GM18508 (cell line): ENCODE results near the gene SOS1.

Experiments
- ATAC-seq: cut with Tn5 transposase; IDR thresholded peaks from one replicate; pipeline ENCODE4 v1.9.1; 2021; ENCODE audit warnings: moderate number of reproducible peaks; ENCODE audit not compliant: insufficient read depth, unreplicated experiment

Gene SOS1

DNA sequence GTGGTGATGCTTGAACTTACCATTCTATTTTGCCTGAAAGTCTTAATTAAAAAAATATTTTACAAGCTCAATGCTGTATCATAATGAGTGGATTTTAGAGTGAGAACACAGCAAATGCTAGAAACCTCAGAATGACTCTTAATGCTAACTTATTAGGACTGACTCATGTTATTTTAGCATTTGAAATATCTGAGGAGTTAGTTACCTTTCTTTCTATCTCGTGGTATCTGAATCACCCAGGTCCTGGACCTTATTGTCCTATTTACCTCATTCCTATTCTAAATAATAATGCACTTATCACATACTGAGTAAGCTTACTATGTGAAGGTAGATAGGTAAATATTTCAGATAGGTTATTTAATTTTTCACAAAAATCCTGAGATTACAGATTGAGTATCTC lies 70.7 kb downstream of the SOS1 start:
- no peak for ATAC-seq

GRCh38 chr2:39039072-39039471 lies 81.8 kb downstream of the SOS1 start:
- ATAC-seq, result no peak

GRCh38 chr2:39033980-39034379 lies 86.9 kb downstream of the SOS1 start:
- no peak for ATAC-seq

- ATAC-seq, result no peak
These were observed 93.4 kb downstream of the SOS1 start for GRCh38 chr2:39027421-39027820.

DNA sequence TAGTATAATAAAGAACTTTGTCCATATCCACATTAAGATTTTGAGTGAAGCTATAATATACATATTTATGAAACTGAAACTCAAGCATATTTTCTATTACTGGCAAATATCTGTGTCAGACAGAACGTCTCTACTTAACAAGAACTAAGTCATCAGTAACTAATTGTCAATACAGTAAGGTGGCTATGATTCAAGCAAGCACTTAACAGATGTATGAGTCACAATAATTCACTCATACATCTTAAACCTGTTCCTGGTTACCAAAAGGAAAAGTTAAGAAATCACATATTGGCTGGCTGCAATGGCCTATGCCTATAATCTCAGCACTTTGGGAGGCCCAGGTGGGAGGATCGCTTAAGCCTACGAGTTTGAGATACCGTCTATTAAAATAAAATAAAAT lies 96.0 kb downstream of the SOS1 start:
- ATAC-seq, result no peak

GRCh38 chr2:39023649-39024048 lies 97.2 kb downstream of the SOS1 start:
- no peak for ATAC-seq

DNA sequence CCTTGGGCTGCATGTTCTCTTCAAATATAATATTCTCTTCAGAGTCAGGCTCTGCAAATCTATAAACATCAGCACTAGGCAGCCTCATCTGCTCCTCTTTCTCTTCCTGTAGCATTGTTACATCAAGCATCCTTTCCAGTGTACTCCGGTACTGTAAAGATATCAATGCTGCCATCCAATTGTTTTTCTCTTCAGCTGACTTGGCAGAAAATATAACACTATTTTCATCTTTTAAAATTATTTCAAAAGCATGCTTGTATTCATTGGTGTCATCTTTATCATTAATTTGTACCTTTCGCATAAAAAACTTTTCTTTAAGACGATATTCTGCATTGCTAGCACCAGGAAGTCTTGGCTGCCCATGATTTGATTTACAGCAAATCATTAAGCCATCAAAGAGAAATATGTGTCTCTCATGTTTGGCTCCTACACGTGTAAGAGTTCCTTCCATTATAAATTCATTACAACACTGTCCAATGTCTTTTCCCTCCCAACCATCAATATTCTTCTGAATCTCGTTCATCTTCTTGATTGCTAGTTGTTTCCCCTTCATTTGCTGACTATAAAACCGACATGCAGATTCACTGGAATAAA lies 98.1 kb downstream of the SOS1 start:
- ATAC-seq, result no peak

DNA sequence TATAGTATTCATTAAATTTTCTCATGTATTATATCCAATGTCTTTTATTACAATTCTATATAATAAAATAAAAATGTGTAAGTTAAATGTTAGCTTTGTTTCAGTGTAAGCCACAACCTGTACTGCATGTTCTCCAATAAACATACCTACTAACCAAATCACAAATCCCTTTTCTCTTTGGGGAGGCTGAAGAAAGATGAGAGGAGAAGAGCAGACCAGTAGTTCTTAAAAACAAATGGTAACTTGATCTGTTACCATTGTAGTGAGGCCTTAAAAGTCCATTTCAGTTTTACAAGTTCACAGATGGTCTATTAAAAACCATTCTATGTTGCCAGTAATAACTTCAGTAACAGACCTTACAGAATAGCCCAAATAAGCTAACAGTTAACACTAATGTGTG lies 100.5 kb downstream of the SOS1 start:
- no peak for ATAC-seq

- ATAC-seq, result no peak
These were observed 102.2 kb downstream of the SOS1 start for GRCh38 chr2:39018638-39019037.

- no peak for ATAC-seq
These were observed 103.5 kb downstream of the SOS1 start for GRCh38 chr2:39017334-39017733.

DNA sequence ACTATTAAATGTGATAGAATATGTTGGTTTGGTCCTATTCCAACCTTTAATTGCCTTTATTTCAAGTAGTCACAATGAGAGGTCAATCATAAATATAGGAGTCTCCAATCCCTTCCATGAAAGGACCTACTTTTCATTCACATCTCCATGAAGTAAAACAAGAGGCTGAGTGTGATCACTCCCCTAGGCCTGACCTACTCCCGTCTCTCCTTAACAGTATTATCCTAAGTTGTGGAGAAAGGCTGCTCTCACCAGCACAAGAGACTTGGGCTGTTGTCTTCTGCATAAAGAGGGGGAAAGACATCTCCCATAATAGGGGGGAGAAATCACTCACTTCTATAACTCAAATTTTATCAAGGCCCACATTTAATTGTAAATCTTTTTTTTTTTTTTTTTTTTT lies 105.4 kb downstream of the SOS1 start:
- ATAC-seq, result no peak

DNA sequence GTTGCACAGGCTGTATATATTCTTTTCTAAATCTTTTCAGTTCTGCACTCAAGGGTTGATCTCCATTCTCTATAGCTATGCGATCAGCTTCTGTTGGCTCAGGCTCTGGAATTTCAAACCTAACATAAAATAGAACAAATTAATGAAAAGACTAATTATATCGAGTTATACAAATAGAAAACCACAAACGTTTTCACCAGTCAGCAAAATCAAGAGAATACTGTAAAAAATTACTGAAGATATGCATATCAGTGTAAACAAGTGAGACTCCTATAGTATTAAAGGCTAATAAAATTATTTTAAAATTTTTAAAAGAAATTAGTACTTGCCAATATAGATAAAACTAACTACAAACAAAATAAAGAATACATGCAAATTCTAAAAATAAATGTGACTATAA lies 107.0 kb downstream of the SOS1 start:
- no peak for ATAC-seq

DNA sequence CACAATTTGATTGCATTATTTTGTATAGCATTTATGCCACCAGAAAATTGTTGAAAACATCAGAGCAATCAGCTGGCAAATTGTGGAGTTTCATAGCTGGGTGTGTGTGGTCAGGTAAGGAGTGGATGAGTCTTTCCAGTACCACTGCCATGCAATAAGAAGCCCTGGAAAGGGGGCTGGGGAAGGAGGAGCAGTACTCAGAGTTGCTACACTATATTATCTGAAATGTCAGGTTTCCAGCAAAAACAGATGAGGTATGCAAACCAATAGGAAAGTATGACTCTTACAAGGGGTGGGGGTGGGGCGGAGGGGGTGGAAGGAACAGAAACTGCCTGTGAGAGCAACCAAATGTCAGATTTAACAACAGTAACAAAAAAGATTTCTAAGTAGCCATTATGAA lies 112.2 kb downstream of the SOS1 start:
- no peak for ATAC-seq

- no peak for ATAC-seq
These were observed 112.9 kb downstream of the SOS1 start for GRCh38 chr2:39007875-39008504.

GRCh38 chr2:39000552-39000951 lies 120.3 kb downstream of the SOS1 start:
- no peak for ATAC-seq

DNA sequence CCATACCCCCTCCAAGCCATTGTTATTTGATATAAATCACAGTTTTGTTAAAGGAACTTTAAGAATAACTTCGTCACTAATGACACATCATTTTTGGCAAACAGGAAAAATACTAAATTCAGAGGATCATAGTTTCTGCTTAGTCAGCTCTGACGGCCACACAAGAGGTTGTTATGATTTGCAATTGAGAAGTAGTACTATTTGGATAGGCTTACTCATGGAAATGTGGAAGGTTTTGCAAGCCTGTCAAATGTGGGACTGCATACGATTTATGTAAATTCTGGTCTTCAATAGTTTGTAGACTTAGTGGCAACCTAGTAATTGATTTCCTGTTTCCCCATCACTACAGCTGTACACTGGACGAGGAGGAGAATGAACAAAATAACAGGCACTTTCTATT lies 123.1 kb downstream of the SOS1 start:
- ATAC-seq, result no peak

GRCh38 chr2:38991899-38992298 lies 129.0 kb downstream of the SOS1 start:
- ATAC-seq, result no peak

GRCh38 chr2:38988716-38989115 lies 132.1 kb downstream of the SOS1 start:
- ATAC-seq, result no peak

DNA sequence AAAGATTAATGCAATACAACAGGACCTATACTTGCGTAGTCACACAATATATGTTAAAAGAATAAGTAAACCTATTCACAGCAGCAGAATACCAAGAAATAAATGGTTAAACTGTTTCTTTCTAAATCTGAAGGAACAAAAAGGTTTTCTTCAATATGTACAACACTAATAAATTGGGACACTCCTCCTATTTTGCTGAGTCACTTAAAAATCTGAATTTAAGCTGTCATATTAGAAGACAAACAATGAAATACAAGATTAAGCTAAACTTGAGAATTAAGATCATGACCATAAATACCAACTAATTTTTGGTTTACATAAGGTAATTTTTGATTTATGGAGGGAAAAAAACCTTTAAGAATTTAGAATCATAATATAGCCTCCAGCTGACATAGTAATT lies 138.4 kb downstream of the SOS1 start:
- no peak for ATAC-seq

DNA sequence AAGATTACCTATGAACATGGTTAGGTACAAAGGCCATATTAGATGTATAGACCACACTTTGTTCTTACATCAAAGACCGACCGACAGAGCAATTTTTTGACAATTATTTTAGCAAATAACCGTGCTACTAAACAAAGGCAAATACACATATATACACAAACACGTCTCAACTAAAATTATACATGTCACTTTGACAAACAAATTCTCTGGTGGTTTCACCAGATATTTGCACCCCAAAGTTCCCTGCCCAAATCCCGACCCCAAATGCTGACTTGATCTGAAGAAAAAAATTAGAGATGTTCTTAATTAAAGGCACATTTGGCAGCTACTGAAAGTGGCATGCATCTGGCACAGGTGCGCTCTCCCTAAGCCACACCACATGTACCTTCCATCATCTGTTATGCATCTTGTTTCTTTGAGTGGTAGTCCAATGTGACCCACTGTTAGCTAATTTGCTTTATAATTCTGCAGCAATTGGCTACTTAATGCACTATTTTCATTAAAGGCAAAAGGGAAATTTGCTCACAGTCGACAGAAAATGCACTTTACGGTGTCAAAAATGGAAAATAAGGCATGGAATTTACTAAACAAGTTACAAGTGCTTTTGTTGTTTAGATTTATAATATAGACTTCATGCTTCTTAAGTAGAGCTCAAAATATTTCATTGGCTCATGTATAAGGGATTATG lies 139.0 kb downstream of the SOS1 start:
- no peak for ATAC-seq

- ATAC-seq, result no peak
These were observed 139.7 kb downstream of the SOS1 start for GRCh38 chr2:38981003-38981669.
